Fibroblast of villous mesenchyme (primary cell): Measurements from ENCODE around the gene LHX4. TPM values are rescaled to one million over a fixed set of nuclear protein-coding genes. Genes with fewer than 3 reads are reported as not detected.

ENCODE experiments used
- DNase-seq: peaks from one replicate; pipeline ENCODE4 v3.0.0-alpha.2; 2010; ENCODE audit warnings: low read depth
- H3K4me3 ChIP-seq: 2 replicates; pipeline ENCODE4 v1.5.1; 2011; ENCODE audit warnings: low read depth, mild to moderate bottlenecking, low read length
- CTCF ChIP-seq: IDR thresholded peaks from 2 replicates; pipeline ENCODE4 v1.5.1; 2012; ENCODE audit warnings: low read depth, mild to moderate bottlenecking, low read length; ENCODE audit not compliant: insufficient read depth
- total RNA-seq: library from RNA; depleted of rRNA; stranded (reverse); fragments of >200 nt; gene quantifications from 2 replicates; pipeline ENCODE4 v1.2.3, GENCODE V29; 2012

Gene LHX4
- total RNA-seq, 1 donor, result 0.86 TPM

- no peak overlapping the region for H3K4me3 ChIP-seq
- TF ChIP-seq CTCF, result no peak
- no peak for DNase-seq
Measured at GRCh38 chr1:180286417-180286816, 56.4 kb downstream of the LHX4 start.

GRCh38 chr1:180287988-180288705 is 58.1 kb downstream of the LHX4 start:
- peak; percentile 14 for DNase-seq
- no peak overlapping the region for H3K4me3 ChIP-seq
- no peak for TF ChIP-seq CTCF

GRCh38 chr1:180288940-180289339 is 58.9 kb downstream of the LHX4 start:
- no peak for TF ChIP-seq CTCF
- DNase-seq, result no peak
- H3K4me3 ChIP-seq, result no peak overlapping the region

GRCh38 chr1:180290265-180291001 is 60.4 kb downstream of the LHX4 start:
- no peak overlapping the region for H3K4me3 ChIP-seq
- DNase-seq, result no peak
- no peak for TF ChIP-seq CTCF

GRCh38 chr1:180291004-180291403 is 60.9 kb downstream of the LHX4 start:
- no peak overlapping the region for H3K4me3 ChIP-seq
- peak; percentile 32 for DNase-seq

GRCh38 chr1:180294711-180295110 is 64.6 kb downstream of the LHX4 start:
- TF ChIP-seq CTCF, result no peak
- no peak overlapping the region for H3K4me3 ChIP-seq
- DNase-seq, result no peak

More at GRCh38 chr1:180291004-180291403, 60.9 kb downstream of the LHX4 start:
- no peak for TF ChIP-seq CTCF
